NB4 (cell line): ENCODE results near the gene PCNT.

Experiments used
- CTCF ChIP-seq: IDR thresholded peaks from one replicate; pipeline ENCODE4 v1.5.1; 2012; ENCODE audit warnings: low read depth, low read length
- MAX ChIP-seq: IDR thresholded peaks from 2 replicates; pipeline ENCODE4 v1.6.1; 2011; ENCODE audit warnings: low read depth, low read length
- MYC ChIP-seq: IDR thresholded peaks from 2 replicates; pipeline ENCODE4 v1.6.1; 2011; ENCODE audit warnings: low read depth, low read length

GRCh38 chr21:46366561-46366960 lies 42.6 kb downstream of the PCNT start:
- TF ChIP-seq CTCF, result no peak
- no peak for TF ChIP-seq MAX
- TF ChIP-seq MYC, result no peak
